Stimulated activated CD4-positive, alpha-beta T cell treated with anti-CD3 and anti-CD28 coated beads, Interleukin-2, amount 100 ng/mL, for 4 hours (primary cell): ENCODE measurements around the gene LPAR1.

Source experiments
- DNase-seq: peaks from one replicate; pipeline ENCODE4 v3.0.0-alpha.2; 2020; ENCODE audit warnings: low read depth

LPAR1 gene

GRCh38 chr9:110951805-110952539 lies 86.3 kb downstream of the LPAR1 start:
- DNase-seq = no peak

- DNase-seq = no peak
Observed at GRCh38 chr9:110950041-110950645, 88.1 kb downstream of the LPAR1 start.

- no peak for DNase-seq
Observed at GRCh38 chr9:110949081-110949480, 89.2 kb downstream of the LPAR1 start.

- no peak for DNase-seq
Observed at GRCh38 chr9:110947491-110948044, 90.7 kb downstream of the LPAR1 start.

- DNase-seq = no peak
Observed at GRCh38 chr9:110942522-110942921, 95.7 kb downstream of the LPAR1 start.

- no peak for DNase-seq
Observed at GRCh38 chr9:110940951-110941557, 97.2 kb downstream of the LPAR1 start.

- DNase-seq = no peak
Observed at GRCh38 chr9:110939573-110939972, 98.7 kb downstream of the LPAR1 start.

GRCh38 chr9:110939047-110939446 lies 99.2 kb downstream of the LPAR1 start:
- DNase-seq = no peak

- no peak for DNase-seq
Observed at GRCh38 chr9:110938242-110938641, 100.0 kb downstream of the LPAR1 start.

GRCh38 chr9:110936719-110937452 lies 101.4 kb downstream of the LPAR1 start:
- no peak for DNase-seq

GRCh38 chr9:110936237-110936636 lies 102.0 kb downstream of the LPAR1 start:
- DNase-seq = no peak

GRCh38 chr9:110935829-110936228 lies 102.4 kb downstream of the LPAR1 start:
- DNase-seq = no peak

GRCh38 chr9:110933350-110934001 lies 104.8 kb downstream of the LPAR1 start:
- no peak for DNase-seq

- DNase-seq = no peak
Observed at GRCh38 chr9:110932863-110933262, 105.4 kb downstream of the LPAR1 start.

- DNase-seq = no peak
Observed at GRCh38 chr9:110928599-110928998, 109.7 kb downstream of the LPAR1 start.

- no peak for DNase-seq
Observed at GRCh38 chr9:110926828-110927487, 111.3 kb downstream of the LPAR1 start.

GRCh38 chr9:110923601-110924000 lies 114.7 kb downstream of the LPAR1 start:
- no peak for DNase-seq

GRCh38 chr9:110922145-110922544 lies 116.1 kb downstream of the LPAR1 start:
- DNase-seq = no peak

- DNase-seq = no peak
Observed at GRCh38 chr9:110921705-110922104, 116.6 kb downstream of the LPAR1 start.

GRCh38 chr9:110919609-110920008 lies 118.7 kb downstream of the LPAR1 start:
- no peak for DNase-seq

GRCh38 chr9:110919050-110919435 lies 119.2 kb downstream of the LPAR1 start:
- DNase-seq = no peak
